Astrocyte of the cerebellum (primary cell): Measurements from ENCODE around the gene JAKMIP2.
"Not testable (repeated sequence)": the region's sequence is repeated elsewhere in the genome, so short reads cannot be mapped to it uniquely, and the experiment has no call there.

ENCODE experiments used
- DNase-seq: peaks from one replicate; pipeline ENCODE4 v3.0.0-alpha.2; 2011; ENCODE audit warnings: low read depth
- H3K4me3 ChIP-seq: 2 replicates; pipeline ENCODE4 v1.5.1; 2011; ENCODE audit warnings: mild to moderate bottlenecking, low read depth, low read length, moderate library complexity
- CTCF ChIP-seq: IDR thresholded peaks from 2 replicates; pipeline ENCODE4 v1.5.1; 2012; ENCODE audit warnings: low read length, low read depth, moderate library complexity, mild to moderate bottlenecking; ENCODE audit errors: missing control alignments
- in situ Hi-C: cut with HindIII; loops from 2 replicates; pipeline ENCODE4 v1.10.0; 2017; ENCODE audit warnings: low sequenced_read_pairs

JAKMIP2 gene

GRCh38 chr5:147642666-147643065 lies 139.9 kb downstream of the JAKMIP2 start:
- H3K4me3 ChIP-seq, result no peak overlapping the region
- DNase-seq, result no peak
- TF ChIP-seq CTCF, result no peak
- in situ Hi-C loops, result no loop called here

- H3K4me3 ChIP-seq, result no peak overlapping the region
- no peak for DNase-seq
- no peak for TF ChIP-seq CTCF
- in situ Hi-C loops, result no loop called here
Measured at GRCh38 chr5:147639321-147639720, 143.2 kb downstream of the JAKMIP2 start.

- DNase-seq, result no peak
- in situ Hi-C loops, result no loop called here
- no peak overlapping the region for H3K4me3 ChIP-seq
- TF ChIP-seq CTCF, result no peak
Measured at GRCh38 chr5:147636729-147636984, 145.9 kb downstream of the JAKMIP2 start.

GRCh38 chr5:147635882-147636728 lies 146.4 kb downstream of the JAKMIP2 start:
- H3K4me3 ChIP-seq, result no peak overlapping the region
- DNase-seq, result no peak
- no peak for TF ChIP-seq CTCF
- in situ Hi-C loops, result no loop called here

GRCh38 chr5:147635439-147635838 lies 147.1 kb downstream of the JAKMIP2 start:
- in situ Hi-C loops, DNase-seq, H3K4me3 ChIP-seq: not testable (repeated sequence)

GRCh38 chr5:147633173-147633572 lies 149.4 kb downstream of the JAKMIP2 start:
- H3K4me3 ChIP-seq, result no peak overlapping the region
- in situ Hi-C loops, result no loop called here
- no peak for DNase-seq
- no peak for TF ChIP-seq CTCF

GRCh38 chr5:147631428-147632003 lies 151.0 kb downstream of the JAKMIP2 start:
- no peak for DNase-seq
- no peak overlapping the region for H3K4me3 ChIP-seq
- in situ Hi-C loops, result no loop called here
- TF ChIP-seq CTCF, result no peak
